Endothelial cell of umbilical vein (primary cell): Measurements from ENCODE around the gene NKX1-2. TPM values are rescaled to one million over a fixed set of nuclear protein-coding genes. Genes with fewer than 3 reads are reported as not detected.

Experiments
- BruUV-seq: library from RNA; stranded (reverse); fragments of 400-500 nt; replicated peaks from 2 replicates; lab custom pipeline; 2021; lab: Mats Ljungman, UMichigan
- CTCF ChIA-PET: fragments of 300-600, 350-600 bp; sonication (Branson Sonifier 250); formaldehyde crosslinking; loops from one replicate; lab custom pipeline; 2021; ENCODE audit warnings: antibody characterized with exemption, inconsistent platforms; lab: Charles Lee
- POLR2A ChIA-PET: fragments of 300-600, 350-600 bp; sonication (Branson Sonifier 250); formaldehyde crosslinking; loops from one replicate; lab custom pipeline; 2021; ENCODE audit warnings: antibody characterized with exemption, inconsistent platforms; lab: Charles Lee
- DNase-seq: peaks from one replicate; pipeline ENCODE4 v3.0.0-alpha.2; 2011; ENCODE audit warnings: low read depth, low spot score
- FAIRE-seq: peaks from 2 replicates; lab custom pipeline; 2011; peaks lifted over from hg19 to GRCh38; lab: Jason Lieb, UNC
- H2AFZ ChIP-seq: 2 replicates; pipeline ENCODE4 v1.6.0; 2012; ENCODE audit warnings: low read depth, low read length, control low read depth, inconsistent platforms
- H3K27ac ChIP-seq: 2 replicates; pipeline ENCODE4 v1.5.1; 2011; ENCODE audit warnings: low read depth, mild to moderate bottlenecking, control low read depth, low read length, moderate library complexity; ENCODE audit not compliant: insufficient read depth
- H3K27me3 ChIP-seq, 2 experiments: 2 replicates each; pipeline versions ENCODE4 v1.6.0 to v1.6.1; 2011; ENCODE audit warnings: low read length in 2 of 2, mixed read lengths in 1 of 2; ENCODE audit not compliant: control insufficient read depth in 2 of 2, insufficient read depth in 2 of 2
- H3K36me3 ChIP-seq, 2 experiments: 2 replicates in 1 of 2; 3 replicates in 1 of 2; pipeline ENCODE4 v1.5.1; 2011; ENCODE audit warnings: low read length in 2 of 2, mild to moderate bottlenecking in 1 of 2, moderate library complexity in 1 of 2; ENCODE audit not compliant: control insufficient read depth in 2 of 2, insufficient read depth in 2 of 2; ENCODE audit errors: extremely low read depth in 1 of 2
- H3K4me1 ChIP-seq: 3 replicates; pipeline ENCODE4 v1.5.1; 2011; ENCODE audit warnings: mild to moderate bottlenecking, low read length; ENCODE audit not compliant: control insufficient read depth, insufficient read depth; ENCODE audit errors: extremely low read depth
- H3K4me2 ChIP-seq: 2 replicates; pipeline ENCODE4 v1.6.1; 2011; ENCODE audit warnings: low read length, control low read depth, mixed read lengths; ENCODE audit not compliant: insufficient read depth
- H3K4me3 ChIP-seq, 3 experiments: fragments of 200-600 bp in 1 of 3; sonication (generic), shearing (Covaris generic) in 1 of 3; replicated peaks in 1 of 3; 2 replicates each; pipeline ENCODE4 v1.5.1; 2011 to 2016; ENCODE audit warnings: control low read depth in 3 of 3, low read length in 3 of 3, mild to moderate bottlenecking in 2 of 3, inconsistent platforms in 1 of 3, low read depth in 1 of 3, moderate library complexity in 1 of 3; ENCODE audit not compliant: insufficient read depth in 1 of 3
- H3K79me2 ChIP-seq: 2 replicates; pipeline ENCODE4 v1.6.0; 2012; ENCODE audit warnings: low read length, inconsistent platforms; ENCODE audit not compliant: control insufficient read depth, insufficient read depth
- H3K9ac ChIP-seq: replicated peaks from 2 replicates; pipeline ENCODE3; 2011; ENCODE audit warnings: low read length, control low read depth; ENCODE audit not compliant: insufficient read depth; ENCODE audit errors: extremely low read depth
- H3K9me1 ChIP-seq: replicated peaks from 3 replicates; pipeline ENCODE4 v1.6.0; 2011; ENCODE audit warnings: mild to moderate bottlenecking, low read length; ENCODE audit not compliant: control insufficient read depth, insufficient read depth; ENCODE audit errors: extremely low read depth
- H3K9me3 ChIP-seq: replicated peaks from 2 replicates; pipeline ENCODE4 v1.5.1; 2012; ENCODE audit warnings: low read length, inconsistent platforms; ENCODE audit not compliant: control insufficient read depth, insufficient read depth
- H4K20me1 ChIP-seq: replicated peaks from 2 replicates; pipeline ENCODE3; 2011; ENCODE audit warnings: mild to moderate bottlenecking, low read length; ENCODE audit not compliant: control insufficient read depth, insufficient read depth; ENCODE audit errors: extremely low read depth
- EZH2 ChIP-seq: IDR thresholded peaks from 2 replicates; pipeline ENCODE4 v1.6.1; 2012; ENCODE audit warnings: borderline replicate concordance, low read depth, mild to moderate bottlenecking, moderate library complexity, low read length, inconsistent platforms; ENCODE audit not compliant: severe bottlenecking
- FOS ChIP-seq: IDR thresholded peaks from 2 replicates; pipeline ENCODE4 v1.6.1; 2011; ENCODE audit warnings: mild to moderate bottlenecking, low read length, moderate library complexity, borderline replicate concordance; ENCODE audit not compliant: insufficient read depth
- MYC ChIP-seq: IDR thresholded peaks from one replicate; pipeline ENCODE4 v1.6.1; 2011; ENCODE audit warnings: mild to moderate bottlenecking, low read depth, low read length
- POLR2A ChIP-seq: IDR thresholded peaks from 2 replicates; pipeline ENCODE4 v1.6.1; 2012; ENCODE audit warnings: low read depth, mild to moderate bottlenecking, control low read depth, low read length
- POLR2AphosphoS5 ChIP-seq: IDR thresholded peaks from 2 replicates; pipeline ENCODE4 v1.6.1; 2012; ENCODE audit warnings: low read depth, mild to moderate bottlenecking, control low read depth, low read length, moderate library complexity; ENCODE audit not compliant: insufficient read depth
- dilution Hi-C: fragments of 300-500 bp; cut with MboI; formaldehyde crosslinking; loops from one replicate; pipeline ENCODE4 v1.15.0; 2019; ENCODE audit warnings: low sequenced_read_pairs; ENCODE audit not compliant: extremely low pct_ligation_motif_present
- intact Hi-C: fragments of 100-400 bp; cut with micrococcal nuclease; formaldehyde crosslinking; loops from one replicate; pipeline ENCODE4 v1.10.0; 2022
- polyA plus RNA-seq, 4 experiments: library from polyadenylated mRNA; depleted of rRNA in 3 of 4; stranded (reverse) in 3 of 4; unstranded in 1 of 4; fragments of >200 nt; gene quantifications; 2 replicates each; pipeline versions ENCODE4 v1.2.1 to v1.2.3, GENCODE V29; 2011 to 2012; ENCODE audit warnings: missing spikeins in 1 of 4
- total RNA-seq: library from RNA; stranded (reverse); gene quantifications from 2 replicates; pipeline ENCODE4 v1.2.3, GENCODE V29; 2021
- TF ChIP-seq, protein P1 (sequence below): IDR thresholded peaks from 2 replicates; pipeline ENCODE4 v1.6.1; 2011; ENCODE audit not compliant: insufficient read depth, insufficient read length
- TF ChIP-seq, protein P2 (sequence below), 2 donors: IDR thresholded peaks; 1 replicate in 1 of 2; 2 replicates in 1 of 2; pipeline ENCODE4 v1.5.1; 2011; ENCODE audit warnings: low read length in 2 of 2, mild to moderate bottlenecking in 2 of 2, moderate library complexity in 2 of 2, control low read depth in 1 of 2, inconsistent platforms in 1 of 2, low read depth in 1 of 2; ENCODE audit not compliant: insufficient read depth in 1 of 2; ENCODE audit errors: extremely low read depth in 1 of 2

Gene NKX1-2
- total and polyA plus RNA-seq, 2 donors (not counting 3 experiments of a cell fraction or from before 2014, with no cell fraction given), result not detected

DNA sequence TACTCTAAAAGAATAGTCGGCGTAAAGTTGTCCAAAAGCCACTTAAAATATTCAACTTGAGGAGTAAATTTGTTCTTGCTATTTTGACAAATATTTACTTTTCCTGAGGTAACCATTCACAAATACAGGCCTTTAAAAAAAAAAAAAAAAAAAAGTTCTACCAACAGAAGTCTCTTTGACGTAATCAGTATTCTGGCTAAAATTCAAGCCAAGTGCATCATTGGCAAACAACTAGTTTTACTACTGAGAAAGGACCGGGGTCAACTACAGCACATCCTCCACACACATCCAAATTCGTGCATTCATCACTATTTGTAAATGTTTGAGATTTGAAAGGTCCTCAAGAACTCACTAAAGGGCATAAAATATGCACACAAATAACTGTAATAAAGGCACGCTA is 33.1 kb downstream of the NKX1-2 start:
- intact Hi-C loops, result loop anchor here (2.0 to 10.0 kb wide), 4 partner anchors 230 to 1952 kb away; partner anchors contain the start of genes FAM53B and HTRA1
- no TSS peak for BruUV-seq
- ChIA-PET CTCF (interaction anchor here (1.8 to 3.9 kb wide), 3 partner anchors 13 to 422 kb away, joined by 6 to 20 read pairs (median 16); no protein-coding TSS in a partner anchor), POLR2A (no interaction called here)
- Histone ChIP-seq H3K79me2 (peaks cover 48% of the 10 kb centered on the region), H3K4me3 (no peak overlapping the region), H3K4me2 (no peak overlapping the region), H2AFZ (no peak overlapping the region), H3K9me3 (no peaks in the 10 kb centered on the region), H3K27ac (no peak overlapping the region), H3K9ac (no peak overlapping the region), H3K27me3 (peaks cover 0 to 6% of the 10 kb centered on the region in 2 experiments), H3K36me3 (no peaks in the 10 kb centered on the region), H3K9me1 (no peaks in the 10 kb centered on the region), H3K4me1 (peaks cover 2% of the 10 kb centered on the region), H4K20me1 (no peaks in the 10 kb centered on the region)
- TF ChIP-seq, protein P1, sequence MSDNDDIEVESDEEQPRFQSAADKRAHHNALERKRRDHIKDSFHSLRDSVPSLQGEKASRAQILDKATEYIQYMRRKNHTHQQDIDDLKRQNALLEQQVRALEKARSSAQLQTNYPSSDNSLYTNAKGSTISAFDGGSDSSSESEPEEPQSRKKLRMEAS, result no peak
- no peak for TF ChIP-seq POLR2A
- TF ChIP-seq, protein P2, sequence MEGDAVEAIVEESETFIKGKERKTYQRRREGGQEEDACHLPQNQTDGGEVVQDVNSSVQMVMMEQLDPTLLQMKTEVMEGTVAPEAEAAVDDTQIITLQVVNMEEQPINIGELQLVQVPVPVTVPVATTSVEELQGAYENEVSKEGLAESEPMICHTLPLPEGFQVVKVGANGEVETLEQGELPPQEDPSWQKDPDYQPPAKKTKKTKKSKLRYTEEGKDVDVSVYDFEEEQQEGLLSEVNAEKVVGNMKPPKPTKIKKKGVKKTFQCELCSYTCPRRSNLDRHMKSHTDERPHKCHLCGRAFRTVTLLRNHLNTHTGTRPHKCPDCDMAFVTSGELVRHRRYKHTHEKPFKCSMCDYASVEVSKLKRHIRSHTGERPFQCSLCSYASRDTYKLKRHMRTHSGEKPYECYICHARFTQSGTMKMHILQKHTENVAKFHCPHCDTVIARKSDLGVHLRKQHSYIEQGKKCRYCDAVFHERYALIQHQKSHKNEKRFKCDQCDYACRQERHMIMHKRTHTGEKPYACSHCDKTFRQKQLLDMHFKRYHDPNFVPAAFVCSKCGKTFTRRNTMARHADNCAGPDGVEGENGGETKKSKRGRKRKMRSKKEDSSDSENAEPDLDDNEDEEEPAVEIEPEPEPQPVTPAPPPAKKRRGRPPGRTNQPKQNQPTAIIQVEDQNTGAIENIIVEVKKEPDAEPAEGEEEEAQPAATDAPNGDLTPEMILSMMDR (IDR thresholded peaks at IDR 0.05; ENCODE audit: extremely low read depth in 1 of 2, insufficient read depth in 1 of 2, low read depth in 1 of 2, low read length in 2 of 2), result no peak
- TF ChIP-seq FOS, result no peak
- DNase-seq (no peak), FAIRE-seq (no peak)
- dilution Hi-C loops, result no loop called here

DNA sequence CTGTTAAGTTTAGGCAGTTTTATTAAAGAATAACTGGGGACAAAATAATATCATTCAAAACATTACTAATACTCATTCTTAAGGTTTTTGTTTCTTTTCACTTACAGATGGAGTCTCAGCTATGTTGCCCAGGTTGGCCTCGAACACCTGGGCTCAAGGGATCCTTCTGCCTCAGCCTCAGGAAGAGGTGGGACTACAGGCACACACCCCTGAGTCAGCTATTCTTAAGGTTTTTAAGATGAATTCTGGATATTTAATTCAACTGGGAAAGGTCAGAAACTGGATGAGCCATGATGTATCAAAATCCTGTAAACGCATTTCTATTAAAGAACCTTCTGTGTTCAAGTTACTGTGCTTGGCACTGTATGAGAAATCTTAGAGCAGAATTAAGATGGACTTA is 34.6 kb downstream of the NKX1-2 start:
- Histone ChIP-seq H3K36me3 (no peaks in the 10 kb centered on the region), H3K27ac (no peak overlapping the region), H4K20me1 (no peaks in the 10 kb centered on the region), H3K4me3 (no peak overlapping the region), H3K9ac (no peak overlapping the region), H3K9me1 (no peaks in the 10 kb centered on the region), H3K79me2 (peaks cover 48% of the 10 kb centered on the region), H2AFZ (no peak overlapping the region), H3K9me3 (no peaks in the 10 kb centered on the region), H3K4me1 (peaks cover 2% of the 10 kb centered on the region), H3K4me2 (no peak overlapping the region), H3K27me3 (peaks cover 0 to under 1% of the 10 kb centered on the region in 2 experiments)
- no peak for DNase-seq
- FAIRE-seq, result no peak
- ChIA-PET CTCF (interaction anchor here (3.5 kb wide), 1 partner anchor 11 kb away, joined by 30 read pairs; no protein-coding TSS in a partner anchor), POLR2A (no interaction called here)
- no TSS peak for BruUV-seq
- TF ChIP-seq MYC (no peak), POLR2A (no peak), EZH2 (no peak), POLR2AphosphoS5 (no peak)
- TF ChIP-seq, protein P2 (IDR thresholded peaks at IDR 0.05; ENCODE audit: extremely low read depth in 1 of 2, insufficient read depth in 1 of 2, low read depth in 1 of 2, low read length in 2 of 2), result no peak
- TF ChIP-seq, protein P1, result no peak
- dilution Hi-C loops, result no loop called here
- intact Hi-C loops, result loop anchor here (5.0 to 10.0 kb wide), 3 partner anchors 327 to 1950 kb away; partner anchors contain the start of genes FAM53B and HTRA1
